ENCODE data around the gene TBC1D9. TPM values are rescaled to one million over a fixed set of nuclear protein-coding genes. Genes with fewer than 3 reads are reported as not detected.

The TBC1D9 gene
- polyA plus RNA-seq, 1 donor (not counting 4 experiments of a cell fraction or from before 2014, with no cell fraction given): 11.6 TPM

GRCh38 chr4:140743194-140743931 lies 12.8 kb downstream of the TBC1D9 start:
- Histone ChIP-seq H3K4me2 (ENCODE audit: control insufficient read depth, extremely low read depth, insufficient read depth, low read depth, low read length) (no peak overlapping the region), H4K20me1 (ENCODE audit: control insufficient read depth, extremely low read depth, insufficient read depth, low read length) (no peaks in the 10 kb centered on the region), H3K27ac (ENCODE audit: control insufficient read depth, insufficient read depth, low read length) (no peak overlapping the region), H3K9me3 (ENCODE audit: control insufficient read depth, low read depth, low read length) (no peaks in the 10 kb centered on the region), H3K79me2 (ENCODE audit: control insufficient read depth, insufficient read depth, low read length) (peaks cover 6% of the 10 kb centered on the region), H3K9ac (ENCODE audit: control insufficient read depth, extremely low read depth, insufficient read depth, low read length) (no peak overlapping the region), H3K36me3 (ENCODE audit: control insufficient read depth in 2 of 2, extremely low read depth in 1 of 2, insufficient read depth in 2 of 2, low read length in 2 of 2) (no peaks in the 10 kb centered on the region), H3K9me1 (ENCODE audit: control insufficient read depth, extremely low read depth, insufficient read depth, low read length) (no peaks in the 10 kb centered on the region), H2AFZ (ENCODE audit: control insufficient read depth, low read length) (no peak overlapping the region), H3K27me3 (ENCODE audit: control insufficient read depth, extremely low read depth, insufficient read depth, low read length) (no peaks in the 10 kb centered on the region), H3K4me3 (ENCODE audit: control insufficient read depth in 2 of 3, extremely low read depth in 1 of 3, insufficient read depth in 2 of 3, low read depth in 1 of 3, low read length in 3 of 3) (no peak overlapping the region), H3K4me1 (ENCODE audit: control insufficient read depth, extremely low read depth, insufficient read depth, low read length) (peaks cover 18% of the 10 kb centered on the region)
- TF ChIP-seq EZH2 (IDR thresholded peaks at IDR 0.05; ENCODE audit: low read length): no peak
- TF ChIP-seq, protein P1, sequence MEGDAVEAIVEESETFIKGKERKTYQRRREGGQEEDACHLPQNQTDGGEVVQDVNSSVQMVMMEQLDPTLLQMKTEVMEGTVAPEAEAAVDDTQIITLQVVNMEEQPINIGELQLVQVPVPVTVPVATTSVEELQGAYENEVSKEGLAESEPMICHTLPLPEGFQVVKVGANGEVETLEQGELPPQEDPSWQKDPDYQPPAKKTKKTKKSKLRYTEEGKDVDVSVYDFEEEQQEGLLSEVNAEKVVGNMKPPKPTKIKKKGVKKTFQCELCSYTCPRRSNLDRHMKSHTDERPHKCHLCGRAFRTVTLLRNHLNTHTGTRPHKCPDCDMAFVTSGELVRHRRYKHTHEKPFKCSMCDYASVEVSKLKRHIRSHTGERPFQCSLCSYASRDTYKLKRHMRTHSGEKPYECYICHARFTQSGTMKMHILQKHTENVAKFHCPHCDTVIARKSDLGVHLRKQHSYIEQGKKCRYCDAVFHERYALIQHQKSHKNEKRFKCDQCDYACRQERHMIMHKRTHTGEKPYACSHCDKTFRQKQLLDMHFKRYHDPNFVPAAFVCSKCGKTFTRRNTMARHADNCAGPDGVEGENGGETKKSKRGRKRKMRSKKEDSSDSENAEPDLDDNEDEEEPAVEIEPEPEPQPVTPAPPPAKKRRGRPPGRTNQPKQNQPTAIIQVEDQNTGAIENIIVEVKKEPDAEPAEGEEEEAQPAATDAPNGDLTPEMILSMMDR (optimal IDR thresholded peaks at IDR 0.05 in 1 of 3, IDR thresholded peaks at IDR 0.05 in 1 of 3, conservative IDR thresholded peaks at IDR 0.05 in 1 of 3; ENCODE audit: extremely low read depth in 1 of 3, insufficient read depth in 2 of 3, low read length in 3 of 3): peak; percentile 19 to 27 (median 27)
- DNase-seq (ENCODE audit: low read depth, low spot score) (no peak), FAIRE-seq (peak; percentile 63)
- dilution Hi-C loops (cut with MboI; ENCODE audit: extremely low pct_ligation_motif_present, low sequenced_read_pairs): no loop called here

DNA sequence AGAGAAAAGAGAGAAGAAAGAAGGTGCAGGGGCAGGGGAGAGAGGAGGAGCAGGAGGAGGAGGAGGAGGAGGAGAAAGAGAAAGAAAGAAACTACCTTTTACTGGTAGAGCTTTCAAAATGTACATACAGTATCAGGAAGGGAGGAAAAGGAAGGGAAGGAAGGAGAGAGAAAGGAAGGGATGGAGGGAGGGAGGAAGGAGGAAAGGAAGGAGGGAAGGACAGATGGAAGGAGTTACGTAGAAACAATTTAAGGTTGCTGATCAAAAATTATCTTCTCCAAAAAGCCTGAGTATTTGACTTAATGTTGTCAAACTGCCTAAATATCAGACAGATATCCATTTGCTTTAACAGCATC lies 13.4 kb downstream of the TBC1D9 start:
- no peak overlapping the region for H3K4me3 ChIP-seq (ENCODE audit: control insufficient read depth in 2 of 3, extremely low read depth in 1 of 3, insufficient read depth in 2 of 3, low read depth in 1 of 3, low read length in 3 of 3)
- H3K9me3 ChIP-seq (ENCODE audit: control insufficient read depth, low read depth, low read length): no peaks in the 10 kb centered on the region
- H3K4me2 ChIP-seq (ENCODE audit: control insufficient read depth, extremely low read depth, insufficient read depth, low read depth, low read length): no peak overlapping the region
- TF ChIP-seq, protein P1 (optimal IDR thresholded peaks at IDR 0.05 in 1 of 3, IDR thresholded peaks at IDR 0.05 in 1 of 3, conservative IDR thresholded peaks at IDR 0.05 in 1 of 3; ENCODE audit: extremely low read depth in 1 of 3, insufficient read depth in 2 of 3, low read length in 3 of 3): no peak
- no peak for TF ChIP-seq EZH2 (IDR thresholded peaks at IDR 0.05; ENCODE audit: low read length)
- peaks cover 19% of the 10 kb centered on the region for H3K4me1 ChIP-seq (ENCODE audit: control insufficient read depth, extremely low read depth, insufficient read depth, low read length)
- H3K9ac ChIP-seq (ENCODE audit: control insufficient read depth, extremely low read depth, insufficient read depth, low read length): no peak overlapping the region
- peaks cover 6% of the 10 kb centered on the region for H3K79me2 ChIP-seq (ENCODE audit: control insufficient read depth, insufficient read depth, low read length)
- H3K36me3 ChIP-seq (ENCODE audit: control insufficient read depth in 2 of 2, extremely low read depth in 1 of 2, insufficient read depth in 2 of 2, low read length in 2 of 2): no peaks in the 10 kb centered on the region
- FAIRE-seq (no peak), DNase-seq (ENCODE audit: low read depth, low spot score) (no peak)
- no peaks in the 10 kb centered on the region for H4K20me1 ChIP-seq (ENCODE audit: control insufficient read depth, extremely low read depth, insufficient read depth, low read length)
- H2AFZ ChIP-seq (ENCODE audit: control insufficient read depth, low read length): no peak overlapping the region
- no peaks in the 10 kb centered on the region for H3K9me1 ChIP-seq (ENCODE audit: control insufficient read depth, extremely low read depth, insufficient read depth, low read length)
- H3K27me3 ChIP-seq (ENCODE audit: control insufficient read depth, extremely low read depth, insufficient read depth, low read length): no peaks in the 10 kb centered on the region
- no peak overlapping the region for H3K27ac ChIP-seq (ENCODE audit: control insufficient read depth, insufficient read depth, low read length)
- dilution Hi-C loops (cut with MboI; ENCODE audit: extremely low pct_ligation_motif_present, low sequenced_read_pairs): no loop called here
